Activated B cell treated with CpG ODN at 0.5 μM for 24 hours (primary cell): Measurements from ENCODE around the gene SPRYD3. TPM values are rescaled to one million over a fixed set of nuclear protein-coding genes. Genes with fewer than 3 reads are reported as not detected.

Experiments used
- ATAC-seq: fragments of 200-7000 bp; cut with Tn5 transposase; one replicate; pipeline ENCODE4 v1.10.0; 2021; ENCODE audit warnings: low read depth, mild to moderate bottlenecking, moderate library complexity
- CTCF ChIA-PET: fragments of 350-600 bp; sonication (Branson Sonifier 250); formaldehyde crosslinking; loops from one replicate; lab custom pipeline; 2021; ENCODE audit warnings: antibody characterized with exemption; lab: Charles Lee
- POLR2A ChIA-PET: fragments of 350-600 bp; sonication (Branson Sonifier 250); formaldehyde crosslinking; loops from one replicate; lab custom pipeline; 2021; ENCODE audit warnings: antibody characterized with exemption; lab: Charles Lee
- DNase-seq: peaks from one replicate; pipeline ENCODE4 v3.0.0; 2022
- H3K27ac Mint-ChIP-seq: one replicate; pipeline ENCODE4 v1.8.0; 2020; ENCODE audit warnings: mixed read lengths
- H3K27me3 Mint-ChIP-seq: one replicate; pipeline ENCODE4 v1.8.0; 2021; ENCODE audit warnings: mixed read lengths
- H3K36me3 Mint-ChIP-seq: one replicate; pipeline ENCODE4 v1.8.0; 2021; ENCODE audit warnings: low read depth, mixed read lengths
- H3K4me1 Mint-ChIP-seq: one replicate; pipeline ENCODE4 v1.8.0; 2021; ENCODE audit warnings: mixed read lengths
- H3K4me3 Mint-ChIP-seq: one replicate; pipeline ENCODE4 v1.8.0; 2020; ENCODE audit warnings: mild to moderate bottlenecking, mixed read lengths
- H3K9me3 Mint-ChIP-seq: one replicate; pipeline ENCODE4 v1.8.0; 2020; ENCODE audit warnings: mixed read lengths
- CTCF ChIP-seq: fragments of 200-600 bp; IDR thresholded peaks from one replicate; pipeline ENCODE4 v1.8.0; 2022; ENCODE audit warnings: antibody characterized with exemption, mild to moderate bottlenecking
- intact Hi-C: fragments of 100-400 bp; cut with micrococcal nuclease; formaldehyde crosslinking; loops from one replicate; pipeline ENCODE4 v1.15.1; 2024
- total RNA-seq: library from RNA; stranded (reverse); gene quantifications from 2 replicates; pipeline ENCODE4 v1.2.3, GENCODE V29; 2022

Gene SPRYD3
- total RNA-seq, 1 donor from 2014 or later, result 33.9 TPM

- no peak for TF ChIP-seq CTCF
- H3K36me3 Mint-ChIP-seq, result peaks cover 90% of the 10 kb centered on the region
- ChIA-PET CTCF (interaction anchor here (8.1 kb wide), 1 partner anchor 30 kb away, joined by 133 read pairs; the partner anchor contains the start of gene IGFBP6), POLR2A (no interaction called here)
- no peak for ATAC-seq
- H3K27me3 Mint-ChIP-seq, result no peaks in the 10 kb centered on the region
- H3K4me1 Mint-ChIP-seq, result peaks cover 32% of the 10 kb centered on the region
- no peak overlapping the region for H3K4me3 Mint-ChIP-seq
- no peak for DNase-seq
- no peaks in the 10 kb centered on the region for H3K9me3 Mint-ChIP-seq
- intact Hi-C loops, result loop anchor here (2.0 to 10.0 kb wide), 2 partner anchors 15 to 255 kb away; partner anchors contain the start of gene AAAS
- no peak overlapping the region for H3K27ac Mint-ChIP-seq
Measured at GRCh38 chr12:53069621-53070410, 9.4 kb downstream of the SPRYD3 start.

DNA sequence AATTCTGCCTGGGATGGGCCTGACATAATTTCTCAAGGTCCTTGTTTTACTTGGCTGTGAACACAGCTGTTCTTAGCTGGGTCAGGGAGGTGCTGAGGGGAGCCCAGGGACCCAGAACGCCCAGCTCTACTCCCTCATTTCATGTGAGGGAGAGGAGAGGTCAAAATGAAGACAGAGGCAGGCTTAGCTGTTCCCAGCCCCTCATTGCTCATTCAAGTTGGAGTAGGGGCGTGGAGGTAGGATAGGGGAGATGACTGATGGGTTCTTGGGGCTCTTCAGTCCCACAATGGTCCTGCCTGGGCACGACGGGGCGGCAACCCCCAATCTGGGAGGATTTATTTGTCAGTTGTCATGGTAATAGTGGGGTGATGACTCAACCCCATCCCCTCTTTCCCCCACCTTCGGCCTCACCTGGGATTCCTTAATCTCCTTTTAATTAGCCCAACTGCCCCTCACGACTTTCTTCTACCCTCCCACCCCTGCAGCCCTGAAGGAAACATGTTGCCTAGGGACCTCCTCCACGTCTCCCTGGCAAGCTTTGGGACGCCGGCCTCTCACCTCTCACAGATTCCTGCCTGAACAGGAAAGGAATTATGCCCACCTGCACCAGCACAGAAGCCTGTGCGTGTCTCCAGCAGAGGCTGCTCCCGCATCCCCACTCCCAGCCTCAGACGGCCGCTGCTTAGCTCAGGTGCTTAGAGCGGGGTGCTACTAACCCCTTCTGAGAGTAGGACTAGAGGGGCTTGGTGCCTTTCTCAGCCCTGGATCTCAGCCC, 10.2 kb downstream of the SPRYD3 start:
- peaks cover 28% of the 10 kb centered on the region for H3K4me1 Mint-ChIP-seq
- peaks cover 89% of the 10 kb centered on the region for H3K36me3 Mint-ChIP-seq
- no peak overlapping the region for H3K27ac Mint-ChIP-seq
- no peaks in the 10 kb centered on the region for H3K9me3 Mint-ChIP-seq
- ChIA-PET POLR2A (no interaction called here), CTCF (interaction anchor here (6.5 to 8.1 kb wide), 2 partner anchors 9 to 30 kb away, joined by 77 to 133 read pairs; partner anchors contain the start of genes IGFBP6 and SPRYD3)
- H3K4me3 Mint-ChIP-seq, result no peak overlapping the region
- no peak for TF ChIP-seq CTCF
- DNase-seq (no peak), ATAC-seq (no peak)
- H3K27me3 Mint-ChIP-seq, result no peaks in the 10 kb centered on the region
- intact Hi-C loops, result no loop called here

DNA sequence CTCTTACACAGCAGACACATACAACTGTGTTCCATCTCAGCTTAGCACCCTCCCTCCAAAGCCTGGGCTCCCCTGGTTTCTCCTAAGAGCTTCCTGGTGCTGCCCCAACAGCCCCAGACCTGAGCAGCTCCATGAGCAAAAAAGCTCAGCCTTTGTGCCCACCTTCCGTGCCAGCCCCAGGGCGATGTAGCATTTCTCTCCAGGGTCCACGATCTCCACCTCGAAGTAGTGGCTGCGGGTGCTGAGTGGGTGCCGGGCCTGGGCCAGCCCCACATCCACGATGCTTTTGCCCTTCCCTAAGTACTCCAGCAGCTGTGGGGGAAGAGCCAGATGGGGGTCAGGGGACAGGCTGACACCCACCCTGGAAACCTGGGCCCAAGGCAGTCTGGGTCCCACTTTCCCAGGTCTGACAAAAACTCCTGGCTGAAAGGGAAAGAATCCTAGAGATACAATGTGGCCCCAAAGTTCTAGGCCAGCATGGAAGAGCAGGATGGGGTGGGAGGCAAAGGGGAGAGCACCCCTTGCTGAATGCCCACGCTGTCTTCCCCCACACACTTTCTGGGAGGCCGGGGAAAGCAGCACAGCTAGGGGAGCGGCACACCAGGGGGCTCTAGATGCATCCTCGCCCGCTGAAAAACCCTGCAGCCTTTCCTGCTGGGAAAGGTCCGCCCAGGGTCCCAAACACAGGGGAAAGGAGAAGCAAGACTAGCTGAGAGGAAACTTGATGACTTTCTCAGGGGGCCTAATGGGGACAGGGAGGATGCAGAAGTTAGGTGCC, 11.0 kb downstream of the SPRYD3 start:
- H3K4me1 Mint-ChIP-seq, result peaks cover 24% of the 10 kb centered on the region
- no peaks in the 10 kb centered on the region for H3K27me3 Mint-ChIP-seq
- TF ChIP-seq CTCF, result no peak
- no peak overlapping the region for H3K4me3 Mint-ChIP-seq
- H3K36me3 Mint-ChIP-seq, result peaks cover 91% of the 10 kb centered on the region
- no peaks in the 10 kb centered on the region for H3K9me3 Mint-ChIP-seq
- ATAC-seq, result no peak
- H3K27ac Mint-ChIP-seq, result no peak overlapping the region
- ChIA-PET CTCF (interaction anchor here (1.5 to 8.1 kb wide), 6 partner anchors 10 to 277 kb away, joined by 4 to 133 read pairs (median 20); partner anchors contain the start of genes IGFBP6, SOAT2 and SPRYD3), POLR2A (no interaction called here)
- no peak for DNase-seq
- intact Hi-C loops, result loop anchor here (2.0 kb wide), 1 partner anchor 123 kb away; no protein-coding TSS in a partner anchor

- intact Hi-C loops, result loop anchor here (2.0 kb wide), 1 partner anchor 123 kb away; no protein-coding TSS in a partner anchor
- no peak for TF ChIP-seq CTCF
- H3K27me3 Mint-ChIP-seq, result no peaks in the 10 kb centered on the region
- ATAC-seq (no peak), DNase-seq (no peak)
- H3K4me1 Mint-ChIP-seq, result peaks cover 15% of the 10 kb centered on the region
- no peaks in the 10 kb centered on the region for H3K9me3 Mint-ChIP-seq
- H3K36me3 Mint-ChIP-seq, result peaks cover 84% of the 10 kb centered on the region
- POLR2A ChIA-PET, result interaction anchor here (1.6 kb wide), 1 partner anchor 32 kb away, joined by 4 read pairs; no protein-coding TSS in a partner anchor
- H3K27ac Mint-ChIP-seq, result no peak overlapping the region
- H3K4me3 Mint-ChIP-seq, result no peak overlapping the region
- CTCF ChIA-PET, result interaction anchor here (1.5 to 8.1 kb wide), 6 partner anchors 11 to 278 kb away, joined by 4 to 133 read pairs (median 20); partner anchors contain the start of genes IGFBP6, SOAT2 and SPRYD3
Measured at GRCh38 chr12:53067074-53067992, 11.9 kb downstream of the SPRYD3 start.
